B cell (primary cell): Measurements from ENCODE around the gene SH2D4B. TPM values are rescaled to one million over a fixed set of nuclear protein-coding genes. Genes with fewer than 3 reads are reported as not detected.

ENCODE experiments used
- ATAC-seq: fragments of 200-7000 bp; cut with Tn5 transposase; one replicate; pipeline ENCODE4 v1.10.0; 2021; ENCODE audit warnings: low read depth, mild to moderate bottlenecking, moderate number of reproducible peaks, moderate library complexity
- CTCF ChIA-PET: fragments of 350-600 bp; sonication (Branson Sonifier 250); formaldehyde crosslinking; loops from one replicate; lab custom pipeline; 2021; ENCODE audit warnings: antibody characterized with exemption, inconsistent platforms; lab: Charles Lee
- POLR2A ChIA-PET: fragments of 350-600 bp; sonication (Branson Sonifier 250); formaldehyde crosslinking; loops from one replicate; lab custom pipeline; 2021; ENCODE audit warnings: antibody characterized with exemption; lab: Charles Lee
- DNase-seq: peaks from one replicate; pipeline ENCODE4 v3.0.0; 2013
- H2AFZ ChIP-seq: 2 replicates; pipeline ENCODE4 v1.6.1; 2012; ENCODE audit warnings: mild to moderate bottlenecking, low read depth, low read length; ENCODE audit not compliant: insufficient read depth, poor library complexity, severe bottlenecking
- H3K27ac ChIP-seq, 2 donors: 1 replicate in 1 of 2; 2 replicates in 1 of 2; pipeline ENCODE4 v1.5.1; 2012 to 2013; ENCODE audit warnings: low read length in 2 of 2, mild to moderate bottlenecking in 2 of 2, moderate library complexity in 1 of 2
- H3K27me3 ChIP-seq, 4 experiments: fragments of 200-600 bp in 1 of 4; sonication (generic) in 1 of 4; replicated peaks in 1 of 4; 1 replicate in 2 of 4; 2 replicates in 2 of 4; pipeline versions ENCODE4 v1.6.1 to v1.7.0; 2013 to 2016; ENCODE audit warnings: low read length in 3 of 4, mild to moderate bottlenecking in 2 of 4, mixed read lengths in 1 of 4, moderate library complexity in 1 of 4; ENCODE audit not compliant: insufficient read depth in 4 of 4, control insufficient read depth in 3 of 4; ENCODE audit errors: control extremely low read depth in 1 of 4
- H3K36me3 ChIP-seq, 2 experiments: replicated peaks in 1 of 2; 1 replicate in 1 of 2; 2 replicates in 1 of 2; pipeline versions ENCODE4 v1.6.1 to v1.7.1; 2013; ENCODE audit warnings: low read length in 1 of 2; ENCODE audit not compliant: insufficient read depth in 2 of 2, control insufficient read depth in 1 of 2; ENCODE audit errors: control extremely low read depth in 1 of 2, extremely low read depth in 1 of 2
- H3K4me1 ChIP-seq, 2 donors: fragments of 200-600 bp in 1 of 2; sonication (generic) in 1 of 2; 1 replicate in 1 of 2; 2 replicates in 1 of 2; pipeline versions ENCODE4 v1.5.1 to v1.6.1; 2013 to 2017; ENCODE audit warnings: low read length in 2 of 2; ENCODE audit not compliant: control insufficient read depth in 2 of 2, insufficient read depth in 2 of 2
- H3K4me2 ChIP-seq: replicated peaks from 2 replicates; pipeline ENCODE3; 2012; ENCODE audit warnings: mild to moderate bottlenecking, low read depth, low read length; ENCODE audit not compliant: poor library complexity, severe bottlenecking
- H3K4me3 ChIP-seq, 5 experiments: fragments of 200-600 bp in 1 of 5; sonication (generic) in 1 of 5; 1 replicate in 3 of 5; 2 replicates in 2 of 5; pipeline versions ENCODE4 v1.5.1 to v1.7.0; 2011 to 2016; ENCODE audit warnings: low read length in 4 of 5, mild to moderate bottlenecking in 4 of 5, low read depth in 2 of 5, control low read depth in 1 of 5, moderate library complexity in 1 of 5; ENCODE audit not compliant: insufficient read depth in 1 of 5; ENCODE audit errors: control extremely low read depth in 1 of 5, extremely low read depth in 1 of 5
- H3K79me2 ChIP-seq: fragments of 200-600 bp; sonication (generic); one replicate; pipeline ENCODE4 v1.6.0; 2016; ENCODE audit warnings: low read length; ENCODE audit not compliant: control insufficient read depth, insufficient read depth
- H3K9ac ChIP-seq: fragments of 200-600 bp; sonication (generic); 2 replicates; pipeline ENCODE4 v1.6.1; 2017; ENCODE audit warnings: mild to moderate bottlenecking, low read length, moderate library complexity
- H3K9me3 ChIP-seq, 3 donors: one replicate each; pipeline versions ENCODE4 v1.6.1 to v1.7.1; 2013; ENCODE audit warnings: low read length in 2 of 3; ENCODE audit not compliant: control insufficient read depth in 2 of 3, insufficient read depth in 1 of 3; ENCODE audit errors: control extremely low read depth in 1 of 3
- H4K20me1 ChIP-seq: 2 replicates; pipeline ENCODE4 v1.6.0; 2012; ENCODE audit warnings: mild to moderate bottlenecking, low read length; ENCODE audit not compliant: insufficient read depth, control insufficient read depth, poor library complexity, severe bottlenecking
- H3K27ac Mint-ChIP-seq: one replicate; pipeline ENCODE4 v1.8.0; 2021; ENCODE audit warnings: mixed read lengths
- H3K27me3 Mint-ChIP-seq: one replicate; pipeline ENCODE4 v1.8.0; 2021; ENCODE audit warnings: mixed read lengths
- H3K4me1 Mint-ChIP-seq: one replicate; pipeline ENCODE4 v1.8.0; 2021; ENCODE audit warnings: mixed read lengths
- H3K4me3 Mint-ChIP-seq: one replicate; pipeline ENCODE4 v1.8.0; 2021; ENCODE audit warnings: mixed read lengths
- H3K9me3 Mint-ChIP-seq: one replicate; pipeline ENCODE4 v1.8.0; 2022; ENCODE audit warnings: mixed read lengths; ENCODE audit not compliant: insufficient read depth
- EZH2 ChIP-seq: IDR thresholded peaks from 2 replicates; pipeline ENCODE4 v1.6.1; 2012; ENCODE audit warnings: borderline replicate concordance, low read depth, mild to moderate bottlenecking, moderate library complexity, low read length; ENCODE audit not compliant: insufficient read depth, poor library complexity, severe bottlenecking
- WGBS: methylation state at CpG from one replicate; pipeline ENCODE4 v1.1.5; 2013; ENCODE audit warnings: missing lambda C conversion rate; ENCODE audit not compliant: insufficient coverage; 5-methylcytosine and 5-hydroxymethylcytosine counted together
- intact Hi-C: fragments of 100-400 bp; cut with micrococcal nuclease; formaldehyde crosslinking; loops from one replicate; pipeline ENCODE4 v1.10.0; 2022
- polyA plus RNA-seq: library from polyadenylated mRNA; depleted of rRNA; stranded (reverse); fragments of >200 nt; gene quantifications from 2 replicates; pipeline ENCODE4 v1.2.3, GENCODE V29; 2012
- total RNA-seq, 2 donors: library from RNA; stranded (reverse); fragments of 120-200 nt in 1 of 2; gene quantifications; 1 replicate in 1 of 2; 2 replicates in 1 of 2; pipeline versions ENCODE4 v1.2.3 to v1.2.4, GENCODE V29; 2013 to 2022
- TF ChIP-seq, protein P1 (sequence below): fragments of 200-600 bp; IDR thresholded peaks from one replicate; pipeline ENCODE4 v1.8.0; 2022; ENCODE audit warnings: antibody characterized with exemption, mild to moderate bottlenecking

SH2D4B gene
- total and polyA plus RNA-seq, 2 donors (not counting 1 experiment from before 2014, with no cell fraction given) = 0.09 to 0.22 TPM

DNA sequence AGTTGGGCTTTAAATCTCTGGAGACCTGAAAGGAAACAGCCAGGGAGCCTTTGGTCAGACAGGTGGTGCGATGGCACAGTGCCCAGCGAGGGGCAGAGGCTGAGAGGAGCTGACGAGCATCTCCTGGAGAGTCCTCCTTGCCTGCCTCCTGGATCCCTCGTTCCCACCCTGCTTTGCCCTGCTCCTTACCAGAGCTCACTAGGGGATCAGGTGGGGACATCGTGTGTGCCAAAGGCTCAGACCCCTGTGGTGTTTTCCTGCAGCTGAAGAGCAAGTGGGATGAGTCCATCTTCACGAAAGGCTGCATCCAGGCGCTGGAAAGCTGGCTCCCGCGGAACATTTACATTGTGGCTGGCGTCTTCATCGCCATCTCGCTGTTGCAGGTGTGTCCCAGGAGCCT is 21.8 kb upstream of the SH2D4B start:
- H3K9ac ChIP-seq = no peak overlapping the region
- H3K27me3 ChIP-seq = no peaks in the 10 kb centered on the region
- H3K36me3 ChIP-seq = peaks cover 1 to 70% of the 10 kb centered on the region in 2 experiments
- H3K27ac ChIP-seq = no peak overlapping the region
- TF ChIP-seq EZH2 = no peak
- TF ChIP-seq, protein P1, sequence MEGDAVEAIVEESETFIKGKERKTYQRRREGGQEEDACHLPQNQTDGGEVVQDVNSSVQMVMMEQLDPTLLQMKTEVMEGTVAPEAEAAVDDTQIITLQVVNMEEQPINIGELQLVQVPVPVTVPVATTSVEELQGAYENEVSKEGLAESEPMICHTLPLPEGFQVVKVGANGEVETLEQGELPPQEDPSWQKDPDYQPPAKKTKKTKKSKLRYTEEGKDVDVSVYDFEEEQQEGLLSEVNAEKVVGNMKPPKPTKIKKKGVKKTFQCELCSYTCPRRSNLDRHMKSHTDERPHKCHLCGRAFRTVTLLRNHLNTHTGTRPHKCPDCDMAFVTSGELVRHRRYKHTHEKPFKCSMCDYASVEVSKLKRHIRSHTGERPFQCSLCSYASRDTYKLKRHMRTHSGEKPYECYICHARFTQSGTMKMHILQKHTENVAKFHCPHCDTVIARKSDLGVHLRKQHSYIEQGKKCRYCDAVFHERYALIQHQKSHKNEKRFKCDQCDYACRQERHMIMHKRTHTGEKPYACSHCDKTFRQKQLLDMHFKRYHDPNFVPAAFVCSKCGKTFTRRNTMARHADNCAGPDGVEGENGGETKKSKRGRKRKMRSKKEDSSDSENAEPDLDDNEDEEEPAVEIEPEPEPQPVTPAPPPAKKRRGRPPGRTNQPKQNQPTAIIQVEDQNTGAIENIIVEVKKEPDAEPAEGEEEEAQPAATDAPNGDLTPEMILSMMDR = no peak
- 88% methylated on average over 12 of the region's 12 CpGs for WGBS
- no peaks in the 10 kb centered on the region for H3K79me2 ChIP-seq
- no peak overlapping the region for H3K4me3 ChIP-seq
- H3K4me1 ChIP-seq = peaks cover 16 to 28% of the 10 kb centered on the region in 2 donors
- no peaks in the 10 kb centered on the region for H4K20me1 ChIP-seq
- no peaks in the 10 kb centered on the region for H3K9me3 Mint-ChIP-seq
- no peak for ATAC-seq
- no peak overlapping the region for H3K4me2 ChIP-seq
- CTCF ChIA-PET = interaction anchor here (0.7 to 0.9 kb wide), 2 partner anchors 10 to 89 kb away, joined by 3 to 4 read pairs; no protein-coding TSS in a partner anchor
- H3K4me3 Mint-ChIP-seq = no peak overlapping the region
- intact Hi-C loops = no loop called here
- H2AFZ ChIP-seq = no peak overlapping the region
- no peaks in the 10 kb centered on the region for H3K27me3 Mint-ChIP-seq
- no peak for DNase-seq
- POLR2A ChIA-PET = no interaction called here
- no peaks in the 10 kb centered on the region for H3K9me3 ChIP-seq
- H3K4me1 Mint-ChIP-seq = peaks cover 35% of the 10 kb centered on the region
- no peak overlapping the region for H3K27ac Mint-ChIP-seq

DNA sequence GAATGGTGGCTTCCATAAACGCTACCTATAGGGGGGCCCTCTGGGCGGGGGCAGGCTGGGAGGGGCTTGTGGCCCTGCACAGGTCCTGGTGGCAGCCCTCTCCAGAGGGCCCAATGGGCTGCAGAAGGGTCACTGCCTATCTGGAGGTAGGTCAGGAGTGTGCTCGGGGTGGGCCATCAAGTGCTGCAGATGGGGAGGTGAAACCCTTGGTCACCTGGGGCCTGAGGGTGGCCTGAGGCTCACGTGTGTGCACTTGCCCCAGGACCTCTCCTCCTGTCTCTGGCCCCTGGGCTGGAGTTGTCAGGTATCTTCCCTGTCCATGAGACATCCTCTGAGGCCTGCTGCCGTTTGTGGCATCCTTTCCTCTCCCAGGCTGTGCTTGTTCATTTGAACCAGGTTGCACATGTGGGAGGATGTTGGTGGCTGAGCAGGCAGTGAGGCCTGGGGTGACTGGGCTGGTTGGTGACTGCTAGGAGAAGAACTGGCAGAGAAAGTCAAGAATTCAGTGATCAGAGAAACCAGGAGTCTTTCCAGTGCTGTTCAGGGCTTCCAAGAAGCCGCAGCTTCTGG is 21.1 kb upstream of the SH2D4B start:
- no peak overlapping the region for H3K9ac ChIP-seq
- no peaks in the 10 kb centered on the region for H3K27me3 ChIP-seq
- H3K36me3 ChIP-seq = peaks cover 1 to 65% of the 10 kb centered on the region in 2 experiments
- H3K9me3 Mint-ChIP-seq = no peaks in the 10 kb centered on the region
- H4K20me1 ChIP-seq = no peaks in the 10 kb centered on the region
- no peak overlapping the region for H3K4me2 ChIP-seq
- ChIA-PET CTCF (no interaction called here), POLR2A (no interaction called here)
- intact Hi-C loops = no loop called here
- ATAC-seq (no peak), DNase-seq (no peak)
- H2AFZ ChIP-seq = no peak overlapping the region
- H3K9me3 ChIP-seq = no peaks in the 10 kb centered on the region
- H3K27ac ChIP-seq = no peak overlapping the region
- H3K4me3 ChIP-seq = no peak overlapping the region
- H3K4me3 Mint-ChIP-seq = no peak overlapping the region
- WGBS = 92% methylated on average over 5 of the region's 6 CpGs
- no peak for TF ChIP-seq EZH2
- TF ChIP-seq, protein P1 = no peak
- H3K27ac Mint-ChIP-seq = peak overlapping the region; percentile 34
- H3K4me1 ChIP-seq = peaks cover 16 to 28% of the 10 kb centered on the region in 2 donors
- peaks cover 35% of the 10 kb centered on the region for H3K4me1 Mint-ChIP-seq
- H3K27me3 Mint-ChIP-seq = no peaks in the 10 kb centered on the region
- no peaks in the 10 kb centered on the region for H3K79me2 ChIP-seq
